Heart right ventricle (tissue), 16 donors: ENCODE data around the gene DHRSX. TPM values are rescaled to one million over a fixed set of nuclear protein-coding genes. Genes with fewer than 3 reads are reported as not detected.
"Not testable (repeated sequence)": the region's sequence is repeated elsewhere in the genome, so short reads cannot be mapped to it uniquely, and the experiment has no call there.

Experiments
- ATAC-seq, 8 donors: fragments of 200-7000 bp; cut with Tn5 transposase; one replicate each; pipeline ENCODE4 v1.9.1; 2020; ENCODE audit warnings: mild to moderate bottlenecking in 8 of 8, moderate library complexity in 8 of 8, moderate number of reproducible peaks in 1 of 8
- DNase-seq, 2 donors: peaks; one replicate each; pipeline ENCODE4 v3.0.0-alpha.2; 2020
- H3K27ac ChIP-seq, 10 donors: fragments of 200-600 bp; sonication (generic) in 2 of 10; one replicate each; pipeline versions ENCODE4 v1.5.0 to v1.8.0; 2020 to 2022; ENCODE audit warnings: mild to moderate bottlenecking in 3 of 10
- H3K27me3 ChIP-seq, 7 donors: fragments of 200-600 bp; one replicate each; pipeline ENCODE4 v1.8.0; 2021 to 2022; ENCODE audit warnings: mild to moderate bottlenecking in 2 of 7
- H3K36me3 ChIP-seq, 9 donors: fragments of 200-600 bp; sonication (generic) in 1 of 9; one replicate each; pipeline versions ENCODE4 v1.5.0 to v1.8.0; 2020 to 2022; ENCODE audit warnings: mild to moderate bottlenecking in 2 of 9
- H3K4me1 ChIP-seq, 9 donors: fragments of 200-600 bp; sonication (generic) in 1 of 9; one replicate each; pipeline versions ENCODE4 v1.5.0 to v1.8.0; 2020 to 2022; ENCODE audit warnings: mild to moderate bottlenecking in 4 of 9
- H3K4me3 ChIP-seq, 10 donors: fragments of 200-600 bp; sonication (generic) in 2 of 10; one replicate each; pipeline versions ENCODE4 v1.5.0 to v1.8.0; 2020 to 2022; ENCODE audit warnings: mild to moderate bottlenecking in 7 of 10, moderate library complexity in 2 of 10
- H3K9me3 ChIP-seq, 11 donors: fragments of 200-600 bp in 10 of 11; sonication (generic) in 2 of 11; one replicate each; pipeline versions ENCODE4 v1.5.0 to v1.8.0; 2013 to 2022; ENCODE audit warnings: mild to moderate bottlenecking in 2 of 11, control low read depth in 1 of 11, moderate library complexity in 1 of 11
- CTCF ChIP-seq, 9 donors: fragments of 200-600 bp; sonication (generic) in 2 of 9; IDR thresholded peaks; one replicate each; pipeline versions ENCODE4 v1.5.0 to v1.8.0; 2021 to 2022; ENCODE audit warnings: antibody characterized with exemption in 9 of 9, mild to moderate bottlenecking in 5 of 9, moderate library complexity in 1 of 9
- WGBS, 2 donors: extraction: QIAGEN DNeasy Blood & Tissue Kit; methylation state at CpG; one replicate each; pipeline ENCODE4 v1.1.7; 2013; ENCODE audit warnings: inconsistent platforms in 1 of 2; 5-methylcytosine and 5-hydroxymethylcytosine counted together
- intact Hi-C, 10 donors: fragments of 100-400 bp; cut with DNase I; formaldehyde crosslinking; loops; one replicate each; pipeline versions ENCODE4 v1.11.1 to v1.14.2; 2022
- polyA plus RNA-seq, 2 donors: library from polyadenylated mRNA; stranded (reverse); fragments of 200-250 nt; gene quantifications; one replicate each; pipeline ENCODE4 v1.2.3, GENCODE V29; 2013
- total RNA-seq, 10 donors: library from RNA; stranded (reverse); fragmentation: NEBNext Ultra II Directional in 3 of 10; extraction: Animal tissue kit (Norgen Biotek cat#: 25700) in 3 of 10; gene quantifications; one replicate each; pipeline versions ENCODE4 v1.2.1 to v1.2.4, GENCODE V29; 2021 to 2023
- donor health status: Arrhythmogenic right ventricular cardiomyopathy.
- donor health status: ischemic (EF 13 %, LVEDD 7.1; RV severe dilation, severe dysfunction).
- donor health status: healthy with polysubstance abuse.
- donor health status: DM: no; HTN: yes; CAD: no.
- donor health status: DM: no; HTN: no; CAD: no.
- donor health status: ischemic (EF 25% LVEDD 6.9; RV normal size, moderate dysfunction).
- donor health status: ischemic (EF 25% LVEDD 5.7; RV mildly dilated, moderate dysfunction).
- donor health status: healthy.
- donor health status: DM: yes; HTN: yes; CAD: no.
- donor health status: Ischemic cardiomyopathy.
- donor health status: ischemic (EF 35%, LVEDD 5.7; RV mildly dilated, moderate dysfunction).
- donor health status: nonischemic (EF 11% LVEDD 7.7; RV severe dilation, severe dysfunction).
- donor health status: DM: yes; HTN: yes; CAD: no.
- donor health status: PGD.
- donor health status: ischemic (EF 29% LVEDD 5.4; RV normal size, mild dysfunction).
- donor health status: nonischemic (EF 23%, LVEDD 6.1; RV moderate dilation, normal function).

DHRSX gene
- total and polyA plus RNA-seq, 12 donors: 13.8 to 35.9 (median 26.2) TPM

GRCh38 chrX:2267890-2268289 is 232.9 kb downstream of the DHRSX start:
- DNase-seq: no peak
- no peaks in the 10 kb centered on the region for H3K9me3 ChIP-seq
- H3K27me3 ChIP-seq: no peaks in the 10 kb centered on the region
- H3K36me3 ChIP-seq: peaks cover 0 to 22% (median 5%) of the 10 kb centered on the region in 9 donors
- peak in 2 of 8 donors; percentile 11 to 34 for ATAC-seq
- intact Hi-C loops: no loop called here
- TF ChIP-seq CTCF (IDR thresholded peaks at IDR 0.05): no peak
- 52 to 71% methylated on average over 8 of the region's 8 CpGs for WGBS, 2 donors
- H3K27ac ChIP-seq: no peak overlapping the region
- H3K4me1 ChIP-seq: no peaks in the 10 kb centered on the region
- no peak overlapping the region for H3K4me3 ChIP-seq

- Histone ChIP-seq H3K4me1 (peaks cover 0 to 7% (median 0%) of the 10 kb centered on the region in 9 donors), H3K4me3 (no peak overlapping the region), H3K27ac (no peak overlapping the region), H3K27me3 (no peaks in the 10 kb centered on the region), H3K9me3 (no peaks in the 10 kb centered on the region), H3K36me3 (peaks cover 0 to 22% (median 5%) of the 10 kb centered on the region in 9 donors)
- ATAC-seq: no peak
- no peak for DNase-seq
- no peak for TF ChIP-seq CTCF (IDR thresholded peaks at IDR 0.05)
- 95 to 96% methylated on average over 26 of the region's 26 CpGs for WGBS, 2 donors
- intact Hi-C loops: no loop called here
Observed at GRCh38 chrX:2266445-2267349, 234.1 kb downstream of the DHRSX start.

DNA sequence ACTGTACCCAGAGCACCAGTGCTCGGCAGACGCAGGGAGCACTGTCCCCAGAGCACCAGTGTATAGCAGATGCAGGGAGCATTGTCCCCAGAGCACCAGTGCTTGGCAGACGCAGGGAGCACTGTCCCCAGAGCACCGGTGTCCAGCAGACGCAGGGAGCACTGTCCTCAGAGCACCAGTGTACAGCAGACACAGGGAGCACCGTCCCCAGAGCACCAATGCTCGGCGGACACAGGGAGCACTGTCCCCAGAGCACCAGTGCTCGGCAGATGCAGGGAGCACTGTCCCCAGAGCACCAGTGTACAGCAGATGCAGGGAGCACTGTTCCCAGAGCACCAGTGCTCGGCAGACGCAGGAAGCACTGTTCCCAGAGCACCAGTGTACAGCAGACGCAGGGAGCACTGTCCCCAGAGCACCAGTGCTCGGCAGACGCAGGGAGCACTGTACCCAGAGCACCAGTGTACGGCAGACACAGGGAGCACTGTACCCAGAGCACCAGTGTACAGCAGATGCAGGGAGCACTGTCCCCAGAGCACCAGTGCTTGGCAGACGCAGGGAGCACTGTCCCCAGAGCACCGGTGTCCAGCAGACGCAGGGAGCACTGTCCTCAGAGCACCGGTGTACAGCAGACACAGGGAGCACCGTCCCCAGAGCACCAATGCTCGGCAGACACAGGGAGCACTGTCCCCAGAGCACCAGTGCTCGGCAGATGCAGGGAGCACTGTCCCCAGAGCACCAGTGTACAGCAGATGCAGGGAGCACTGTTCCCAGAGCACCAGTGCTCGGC is 234.9 kb downstream of the DHRSX start:
- 97 to 99% methylated on average over 22 to 23 of the region's 23 CpGs for WGBS, 2 donors
- intact Hi-C loops, H3K4me1 ChIP-seq, ATAC-seq, H3K27ac ChIP-seq, DNase-seq, H3K4me3 ChIP-seq, H3K27me3 ChIP-seq, H3K9me3 ChIP-seq: not testable (repeated sequence)
- H3K36me3 ChIP-seq: peaks cover 0 to 31% (median 5%) of the 10 kb centered on the region in 9 donors

- intact Hi-C loops: no loop called here
- 97% methylated on average over 17 of the region's 17 CpGs for WGBS, 2 donors
- Histone ChIP-seq H3K36me3 (peaks cover 0 to 32% (median 5%) of the 10 kb centered on the region in 9 donors), H3K9me3 (no peaks in the 10 kb centered on the region), H3K4me3 (no peak overlapping the region), H3K27me3 (no peaks in the 10 kb centered on the region), H3K27ac (no peak overlapping the region), H3K4me1 (peaks cover 0 to 8% (median 0%) of the 10 kb centered on the region in 9 donors)
- no peak for ATAC-seq
- no peak for DNase-seq
- TF ChIP-seq CTCF (IDR thresholded peaks at IDR 0.05): no peak
Observed at GRCh38 chrX:2264179-2265030, 236.4 kb downstream of the DHRSX start.
